Liver (tissue), 3 donors: Measurements from ENCODE around the gene UBE2M.
"Not testable (repeated sequence)": the region's sequence is repeated elsewhere in the genome, so short reads cannot be mapped to it uniquely, and the experiment has no call there.

Experiments
- CTCF ChIP-seq: fragments of 150-350 bp; IDR thresholded peaks from 2 replicates; pipeline ENCODE4 v1.5.1; 2017; ENCODE audit warnings: improper control_type of control experiment, low read depth, low read length; ENCODE audit not compliant: missing input control
- GABPA ChIP-seq, 2 donors: IDR thresholded peaks in 1 of 2; conservative IDR thresholded peaks in 1 of 2; 2 replicates each; pipeline ENCODE4 v1.6.1; 2016; ENCODE audit warnings: antibody characterized with exemption in 2 of 2, mild to moderate bottlenecking in 1 of 2, moderate library complexity in 1 of 2
- HNF4G ChIP-seq: IDR thresholded peaks from 2 replicates; pipeline ENCODE4 v1.6.1; 2016; ENCODE audit warnings: antibody characterized with exemption
- RAD21 ChIP-seq, 2 donors: IDR thresholded peaks; 2 replicates each; pipeline ENCODE4 v1.6.1; 2016; ENCODE audit warnings: antibody characterized with exemption in 2 of 2, mild to moderate bottlenecking in 2 of 2
- REST ChIP-seq: IDR thresholded peaks from 2 replicates; pipeline ENCODE4 v1.6.1; 2016; ENCODE audit warnings: antibody characterized with exemption, mild to moderate bottlenecking
- SP1 ChIP-seq: IDR thresholded peaks from 2 replicates; pipeline ENCODE4 v1.6.1; 2018; ENCODE audit warnings: antibody characterized with exemption, mild to moderate bottlenecking
- TAF1 ChIP-seq: conservative IDR thresholded peaks from 2 replicates; pipeline ENCODE4 v1.6.1; 2016; ENCODE audit warnings: antibody characterized with exemption, mild to moderate bottlenecking
- ZBTB33 ChIP-seq: IDR thresholded peaks from 2 replicates; pipeline ENCODE4 v1.6.1; 2016; ENCODE audit warnings: antibody characterized with exemption
- TF ChIP-seq, protein P1 (sequence below): IDR thresholded peaks from 2 replicates; pipeline ENCODE4 v1.6.1; 2016; ENCODE audit warnings: antibody characterized with exemption
- donor health status: healthy.
- donor health status: healthy.

DNA sequence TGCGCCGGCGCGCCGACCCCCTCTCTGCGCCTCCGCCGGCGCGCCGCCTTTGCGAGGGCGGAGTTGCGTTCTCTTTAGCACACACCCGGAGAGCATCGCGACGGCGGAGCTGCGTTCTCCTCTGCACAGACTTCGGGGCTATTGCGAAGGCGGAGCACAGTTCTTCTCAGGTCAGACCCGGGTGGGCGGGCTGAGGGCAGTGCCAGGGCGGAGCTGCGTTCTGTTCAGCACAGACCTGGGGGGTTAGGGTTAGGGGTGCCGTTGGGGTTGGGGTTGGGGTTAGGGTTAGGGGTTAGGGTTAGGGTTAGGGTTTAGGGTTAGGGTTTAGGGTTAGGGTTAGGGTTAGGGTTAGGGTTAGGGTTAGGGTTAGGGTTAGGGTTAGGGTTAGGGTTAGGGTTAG, 48.8 kb upstream of the UBE2M start:
- TF ChIP-seq CTCF; RAD21 (IDR thresholded peaks at IDR 0.05); ZBTB33; GABPA (IDR thresholded peaks at IDR 0.05 in 1 of 2, conservative IDR thresholded peaks at IDR 0.05 in 1 of 2); REST; HNF4G; SP1; TAF1: not testable (repeated sequence)
- TF ChIP-seq, protein P1, sequence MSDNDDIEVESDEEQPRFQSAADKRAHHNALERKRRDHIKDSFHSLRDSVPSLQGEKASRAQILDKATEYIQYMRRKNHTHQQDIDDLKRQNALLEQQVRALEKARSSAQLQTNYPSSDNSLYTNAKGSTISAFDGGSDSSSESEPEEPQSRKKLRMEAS: not testable (repeated sequence)
